HEK293 (cell line): Measurements from ENCODE around the gene DUS1L.
A peak's percentile ranks its signal among the peaks of the same experiment; 100 is the strongest.

Source experiments
- CTCF ChIA-PET: fragments of 350-600 bp; formaldehyde crosslinking; extraction: SDS; loops from one replicate; lab custom pipeline; 2021; ENCODE audit warnings: antibody characterized with exemption; lab: Yijun Ruan, JAX
- POLR2A ChIA-PET: fragments of 300-600 bp; formaldehyde crosslinking; extraction: SDS; loops from one replicate; lab custom pipeline; 2020; ENCODE audit warnings: antibody characterized with exemption, inconsistent platforms; lab: Yijun Ruan, JAX
- H3K27ac ChIP-seq: fragments of 200-500 bp; sonication (Bioruptor generic); 2 replicates; pipeline ENCODE4 v1.5.1; 2014; ENCODE audit warnings: low read depth, low read length, control low read depth, inconsistent platforms; ENCODE audit errors: extremely low read depth
- H3K36me3 ChIP-seq, 2 experiments: fragments of 200-500 bp in 1 of 2; sonication (Bioruptor generic) in 1 of 2; 1 replicate in 1 of 2; 2 replicates in 1 of 2; pipeline ENCODE4 v1.5.1; 2014 to 2017; ENCODE audit warnings: inconsistent platforms in 2 of 2, low read length in 2 of 2; ENCODE audit not compliant: control insufficient read depth in 2 of 2, insufficient read depth in 1 of 2
- H3K4me1 ChIP-seq: fragments of 200-500 bp; sonication (Bioruptor generic); 2 replicates; pipeline ENCODE4 v1.5.1; 2014; ENCODE audit warnings: mild to moderate bottlenecking, low read length, inconsistent platforms; ENCODE audit not compliant: control insufficient read depth, insufficient read depth
- H3K4me3 ChIP-seq: 2 replicates; pipeline ENCODE4 v1.5.1; 2011; ENCODE audit warnings: low read depth, mild to moderate bottlenecking, control low read depth, low read length, moderate library complexity
- H3K9me3 ChIP-seq: fragments of 200-500 bp; sonication (Bioruptor generic); 2 replicates; pipeline ENCODE4 v1.5.1; 2014; ENCODE audit warnings: low read depth, low read length, inconsistent platforms; ENCODE audit not compliant: control insufficient read depth, insufficient read depth
- GLI2 ChIP-seq: fragments of 450-650 bp; formaldehyde crosslinking; IDR thresholded peaks from 2 replicates; pipeline ENCODE4; 2017; ENCODE audit warnings: missing biosample characterization, missing genetic modification characterization, low read depth, borderline replicate concordance
- GLI4 ChIP-seq: fragments of 450-650 bp; formaldehyde crosslinking; IDR thresholded peaks from 2 replicates; pipeline ENCODE4 v1.5.1; 2016; ENCODE audit warnings: missing biosample characterization, missing genetic modification characterization
- GLIS1 ChIP-seq: fragments of 450-650 bp; formaldehyde crosslinking; IDR thresholded peaks from 2 replicates; pipeline ENCODE4 v1.5.1; 2016; ENCODE audit warnings: missing biosample characterization, missing genetic modification characterization
- GLIS2 ChIP-seq: fragments of 450-650 bp; formaldehyde crosslinking; IDR thresholded peaks from 2 replicates; pipeline ENCODE4 v1.5.1; 2016; ENCODE audit warnings: missing biosample characterization, missing genetic modification characterization
- KLF10 ChIP-seq: fragments of 450-650 bp; IDR thresholded peaks from 2 replicates; pipeline ENCODE4 v1.5.1; 2018; ENCODE audit warnings: missing biosample characterization, mild to moderate bottlenecking, missing genetic modification characterization
- OSR2 ChIP-seq: fragments of 450-650 bp; formaldehyde crosslinking; IDR thresholded peaks from 2 replicates; pipeline ENCODE4 v1.5.1; 2016; ENCODE audit warnings: missing biosample characterization, missing genetic modification characterization
- PRDM1 ChIP-seq: fragments of 450-650 bp; formaldehyde crosslinking; IDR thresholded peaks from 2 replicates; pipeline ENCODE4; 2016; ENCODE audit warnings: missing biosample characterization, missing genetic modification characterization
- ZBTB7A ChIP-seq: fragments of 450-650 bp; formaldehyde crosslinking; IDR thresholded peaks from 2 replicates; pipeline ENCODE4 v1.5.1; 2016; ENCODE audit warnings: low read depth, missing biosample characterization, missing genetic modification characterization
- ZIC2 ChIP-seq: fragments of 450-650 bp; formaldehyde crosslinking; IDR thresholded peaks from 2 replicates; pipeline ENCODE4 v1.5.1; 2016; ENCODE audit warnings: missing biosample characterization, missing genetic modification characterization
- ZNF157 ChIP-seq: fragments of 450-650 bp; formaldehyde crosslinking; IDR thresholded peaks from 2 replicates; pipeline ENCODE4 v1.5.1; 2016; ENCODE audit warnings: missing biosample characterization, missing genetic modification characterization
- ZNF221 ChIP-seq: fragments of 450-650 bp; formaldehyde crosslinking; IDR thresholded peaks from 2 replicates; pipeline ENCODE4 v1.5.1; 2017; ENCODE audit warnings: missing biosample characterization, missing genetic modification characterization, borderline replicate concordance
- ZNF354C ChIP-seq: fragments of 450-650 bp; formaldehyde crosslinking; IDR thresholded peaks from 2 replicates; pipeline ENCODE4 v1.5.1; 2016; ENCODE audit warnings: missing biosample characterization, missing genetic modification characterization, low read depth, borderline replicate concordance
- ZNF416 ChIP-seq: fragments of 450-650 bp; formaldehyde crosslinking; IDR thresholded peaks from 2 replicates; pipeline ENCODE4 v1.5.1; 2016; ENCODE audit warnings: missing biosample characterization, missing genetic modification characterization
- ZNF514 ChIP-seq: fragments of 450-650 bp; formaldehyde crosslinking; IDR thresholded peaks from 2 replicates; pipeline ENCODE4 v1.5.1; 2016; ENCODE audit warnings: missing biosample characterization, missing genetic modification characterization
- ZNF785 ChIP-seq: fragments of 450-650 bp; formaldehyde crosslinking; IDR thresholded peaks from 2 replicates; pipeline ENCODE4 v1.5.1; 2016; ENCODE audit warnings: missing biosample characterization, missing genetic modification characterization
- TF ChIP-seq, protein P1 (sequence below): fragments of 450-650 bp; formaldehyde crosslinking; IDR thresholded peaks from 2 replicates; pipeline ENCODE4 v1.5.1; 2016; ENCODE audit warnings: missing biosample characterization, missing genetic modification characterization
- TF ChIP-seq, protein P2 (sequence below): fragments of 450-650 bp; formaldehyde crosslinking; IDR thresholded peaks from 2 replicates; pipeline ENCODE4 v1.5.1; 2016; ENCODE audit warnings: missing biosample characterization, missing genetic modification characterization
- TF ChIP-seq, protein P3 (sequence below): fragments of 450-650 bp; formaldehyde crosslinking; IDR thresholded peaks from 2 replicates; pipeline ENCODE4 v1.5.1; 2016; ENCODE audit warnings: missing biosample characterization, missing genetic modification characterization

Gene DUS1L

DNA sequence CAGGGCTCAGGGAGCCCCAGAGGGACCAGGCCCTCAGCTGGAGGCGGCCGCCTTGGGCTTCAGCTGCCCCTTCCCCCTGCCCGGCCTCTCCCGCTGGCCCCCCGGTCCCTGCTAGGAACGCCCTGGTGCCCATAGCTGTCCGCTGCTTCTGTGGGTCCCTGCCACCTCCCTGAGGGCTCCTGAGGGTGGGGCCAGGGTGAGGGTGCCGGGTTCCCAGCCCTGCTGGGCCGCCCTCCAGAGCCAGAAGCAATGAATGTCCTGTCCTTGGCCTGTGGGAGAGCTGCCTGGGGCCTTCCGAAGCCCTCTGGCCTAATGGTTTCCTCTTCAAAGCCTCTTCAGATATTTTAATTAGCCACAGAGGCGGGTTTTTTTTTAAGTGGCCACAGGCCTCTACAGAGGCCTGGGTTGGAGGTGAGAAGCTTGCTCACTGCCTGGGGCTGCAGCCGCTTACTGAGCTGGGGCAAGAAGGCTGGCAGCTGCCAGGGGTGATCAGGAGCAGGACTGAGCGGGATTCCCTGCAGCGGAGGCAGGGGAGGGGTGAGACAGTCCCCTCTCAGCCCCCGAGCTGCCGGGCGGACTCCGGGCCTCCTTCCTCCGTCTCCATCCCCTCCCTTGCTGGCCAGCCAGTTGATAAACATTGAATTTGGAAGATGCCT is 52.8 kb downstream of the DUS1L start:
- ChIA-PET CTCF (interaction anchor here (1.1 kb wide), 1 partner anchor 9 kb away, joined by 4 read pairs; no protein-coding TSS in a partner anchor), POLR2A (interaction anchor here (0.8 kb wide), 1 partner anchor 10 kb away, joined by 3 read pairs; the partner anchor contains the start of genes CENPX and LRRC45)
- H3K4me3 ChIP-seq: no peak overlapping the region
- no peaks in the 10 kb centered on the region for H3K4me1 ChIP-seq
- H3K27ac ChIP-seq: peak overlapping the region; percentile 17; the same call in 1 of the 2 replicates
- H3K9me3 ChIP-seq: no peaks in the 10 kb centered on the region
- TF ChIP-seq ZNF221 (tag by site-specific recombination): no peak
- TF ChIP-seq, protein P1, sequence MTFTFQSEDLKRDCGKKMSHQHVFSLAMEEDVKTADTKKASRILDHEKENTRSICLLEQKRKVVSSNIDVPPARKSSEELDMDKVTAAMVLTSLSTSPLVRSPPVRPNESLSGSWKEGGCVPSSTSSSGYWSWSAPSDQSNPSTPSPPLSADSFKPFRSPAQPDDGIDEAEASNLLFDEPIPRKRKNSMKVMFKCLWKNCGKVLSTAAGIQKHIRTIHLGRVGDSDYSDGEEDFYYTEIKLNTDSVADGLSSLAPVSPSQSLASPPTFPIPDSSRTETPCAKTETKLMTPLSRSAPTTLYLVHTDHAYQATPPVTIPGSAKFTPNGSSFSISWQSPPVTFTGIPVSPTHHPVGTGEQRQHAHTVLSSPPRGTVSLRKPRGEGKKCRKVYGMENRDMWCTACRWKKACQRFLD: no peak
- TF ChIP-seq GLIS1 (tag by site-specific recombination): peak; percentile 50
- no peak for TF ChIP-seq GLI4 (tag by site-specific recombination)
- TF ChIP-seq ZNF514: no peak
- TF ChIP-seq ZNF416 (tag by site-specific recombination): no peak
- TF ChIP-seq, protein P2, sequence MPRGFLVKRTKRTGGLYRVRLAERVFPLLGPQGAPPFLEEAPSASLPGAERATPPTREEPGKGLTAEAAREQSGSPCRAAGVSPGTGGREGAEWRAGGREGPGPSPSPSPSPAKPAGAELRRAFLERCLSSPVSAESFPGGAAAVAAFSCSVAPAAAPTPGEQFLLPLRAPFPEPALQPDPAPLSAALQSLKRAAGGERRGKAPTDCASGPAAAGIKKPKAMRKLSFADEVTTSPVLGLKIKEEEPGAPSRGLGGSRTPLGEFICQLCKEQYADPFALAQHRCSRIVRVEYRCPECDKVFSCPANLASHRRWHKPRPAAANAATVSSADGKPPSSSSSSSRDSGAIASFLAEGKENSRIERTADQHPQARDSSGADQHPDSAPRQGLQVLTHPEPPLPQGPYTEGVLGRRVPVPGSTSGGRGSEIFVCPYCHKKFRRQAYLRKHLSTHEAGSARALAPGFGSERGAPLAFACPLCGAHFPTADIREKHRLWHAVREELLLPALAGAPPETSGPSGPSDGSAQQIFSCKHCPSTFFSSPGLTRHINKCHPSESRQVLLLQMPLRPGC (tag by site-specific recombination): no peak
- TF ChIP-seq GLI2: no peak
- TF ChIP-seq ZNF157: no peak
- no peak for TF ChIP-seq ZNF785 (tag by site-specific recombination)
- TF ChIP-seq, protein P3, sequence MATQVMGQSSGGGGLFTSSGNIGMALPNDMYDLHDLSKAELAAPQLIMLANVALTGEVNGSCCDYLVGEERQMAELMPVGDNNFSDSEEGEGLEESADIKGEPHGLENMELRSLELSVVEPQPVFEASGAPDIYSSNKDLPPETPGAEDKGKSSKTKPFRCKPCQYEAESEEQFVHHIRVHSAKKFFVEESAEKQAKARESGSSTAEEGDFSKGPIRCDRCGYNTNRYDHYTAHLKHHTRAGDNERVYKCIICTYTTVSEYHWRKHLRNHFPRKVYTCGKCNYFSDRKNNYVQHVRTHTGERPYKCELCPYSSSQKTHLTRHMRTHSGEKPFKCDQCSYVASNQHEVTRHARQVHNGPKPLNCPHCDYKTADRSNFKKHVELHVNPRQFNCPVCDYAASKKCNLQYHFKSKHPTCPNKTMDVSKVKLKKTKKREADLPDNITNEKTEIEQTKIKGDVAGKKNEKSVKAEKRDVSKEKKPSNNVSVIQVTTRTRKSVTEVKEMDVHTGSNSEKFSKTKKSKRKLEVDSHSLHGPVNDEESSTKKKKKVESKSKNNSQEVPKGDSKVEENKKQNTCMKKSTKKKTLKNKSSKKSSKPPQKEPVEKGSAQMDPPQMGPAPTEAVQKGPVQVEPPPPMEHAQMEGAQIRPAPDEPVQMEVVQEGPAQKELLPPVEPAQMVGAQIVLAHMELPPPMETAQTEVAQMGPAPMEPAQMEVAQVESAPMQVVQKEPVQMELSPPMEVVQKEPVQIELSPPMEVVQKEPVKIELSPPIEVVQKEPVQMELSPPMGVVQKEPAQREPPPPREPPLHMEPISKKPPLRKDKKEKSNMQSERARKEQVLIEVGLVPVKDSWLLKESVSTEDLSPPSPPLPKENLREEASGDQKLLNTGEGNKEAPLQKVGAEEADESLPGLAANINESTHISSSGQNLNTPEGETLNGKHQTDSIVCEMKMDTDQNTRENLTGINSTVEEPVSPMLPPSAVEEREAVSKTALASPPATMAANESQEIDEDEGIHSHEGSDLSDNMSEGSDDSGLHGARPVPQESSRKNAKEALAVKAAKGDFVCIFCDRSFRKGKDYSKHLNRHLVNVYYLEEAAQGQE (tag by site-specific recombination): no peak
- TF ChIP-seq ZIC2 (tag by site-specific recombination): peak; percentile 13; the same call in 1 of the 2 replicates
- peaks cover 0 to 5% of the 10 kb centered on the region in 2 experiments; a peak in 1 of 3 replicates for H3K36me3 ChIP-seq

DNA sequence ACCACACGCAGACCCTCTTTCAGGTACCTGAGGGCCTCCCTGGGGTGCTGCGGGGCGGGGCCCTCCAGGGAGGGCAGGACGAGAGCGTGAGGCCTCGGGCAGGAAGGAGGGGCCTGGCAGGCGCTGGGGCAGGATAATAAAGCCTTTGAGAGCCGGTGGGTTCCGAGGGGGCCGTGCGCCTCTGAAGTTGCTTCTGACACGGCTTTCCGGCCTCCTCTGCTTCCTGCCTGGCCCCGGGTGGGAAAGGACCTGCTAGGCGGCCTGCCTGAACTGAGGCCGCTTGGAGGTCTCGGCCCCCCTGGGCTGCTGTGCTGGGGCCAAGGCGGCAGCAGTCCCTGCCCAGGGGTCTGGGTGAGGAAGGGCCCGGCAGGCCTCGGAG is 53.4 kb downstream of the DUS1L start:
- POLR2A ChIA-PET: no interaction called here
- H3K9me3 ChIP-seq: no peaks in the 10 kb centered on the region

More for the DNA sequence above, 53.4 kb downstream of the DUS1L start:
- H3K4me3 ChIP-seq: no peak overlapping the region
- TF ChIP-seq OSR2 (tag by site-specific recombination) (no peak), GLIS2 (tag by site-specific recombination) (peak; percentile 40; the same call in 1 of the 2 replicates), KLF10 (tag by site-specific recombination) (no peak), ZNF354C (tag by site-specific recombination) (no peak), PRDM1 (tag by site-specific recombination) (no peak), GLIS1 (tag by site-specific recombination) (peak; percentile 73), ZBTB7A (no peak)
- H3K27ac ChIP-seq: 0 out of 2 replicates have a peak overlapping the region, but pooled peaks have one; percentile 17
- H3K36me3 ChIP-seq: peaks cover 0 to 5% of the 10 kb centered on the region in 2 experiments; a peak in 1 of 3 replicates
- CTCF ChIA-PET: no interaction called here
- H3K4me1 ChIP-seq: no peaks in the 10 kb centered on the region
